NT2/D1 (cell line): Measurements from ENCODE around the gene OLIG1.

ENCODE experiments used
- YY1 ChIP-seq: IDR thresholded peaks from 2 replicates; pipeline ENCODE4 v1.6.1; 2011; ENCODE audit not compliant: insufficient read length, insufficient read depth
- ZNF274 ChIP-seq: IDR thresholded peaks from 2 replicates; pipeline ENCODE4 v1.6.1; 2011; ENCODE audit warnings: mild to moderate bottlenecking, low read depth, low read length

DNA sequence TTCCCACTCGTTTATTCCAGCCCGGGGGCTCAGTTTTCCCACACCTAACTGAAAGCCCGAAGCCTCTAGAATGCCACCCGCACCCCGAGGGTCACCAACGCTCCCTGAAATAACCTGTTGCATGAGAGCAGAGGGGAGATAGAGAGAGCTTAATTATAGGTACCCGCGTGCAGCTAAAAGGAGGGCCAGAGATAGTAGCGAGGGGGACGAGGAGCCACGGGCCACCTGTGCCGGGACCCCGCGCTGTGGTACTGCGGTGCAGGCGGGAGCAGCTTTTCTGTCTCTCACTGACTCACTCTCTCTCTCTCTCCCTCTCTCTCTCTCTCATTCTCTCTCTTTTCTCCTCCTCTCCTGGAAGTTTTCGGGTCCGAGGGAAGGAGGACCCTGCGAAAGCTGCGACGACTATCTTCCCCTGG lies 43.5 kb upstream of the OLIG1 start:
- no peak for TF ChIP-seq YY1
- no peak for TF ChIP-seq ZNF274
